NB4 (cell line): ENCODE data around the gene ADAMTS7.
"Not testable (repeated sequence)": the region's sequence is repeated elsewhere in the genome, so short reads cannot be mapped to it uniquely, and the experiment has no call there.

Source experiments
- MYC ChIP-seq: IDR thresholded peaks from 2 replicates; pipeline ENCODE4 v1.6.1; 2011; ENCODE audit warnings: low read depth, low read length
- POLR2A ChIP-seq: IDR thresholded peaks from 2 replicates; pipeline ENCODE4 v1.6.1; 2011; ENCODE audit warnings: mild to moderate bottlenecking; ENCODE audit not compliant: insufficient read length; ENCODE audit errors: extremely low read depth

DNA sequence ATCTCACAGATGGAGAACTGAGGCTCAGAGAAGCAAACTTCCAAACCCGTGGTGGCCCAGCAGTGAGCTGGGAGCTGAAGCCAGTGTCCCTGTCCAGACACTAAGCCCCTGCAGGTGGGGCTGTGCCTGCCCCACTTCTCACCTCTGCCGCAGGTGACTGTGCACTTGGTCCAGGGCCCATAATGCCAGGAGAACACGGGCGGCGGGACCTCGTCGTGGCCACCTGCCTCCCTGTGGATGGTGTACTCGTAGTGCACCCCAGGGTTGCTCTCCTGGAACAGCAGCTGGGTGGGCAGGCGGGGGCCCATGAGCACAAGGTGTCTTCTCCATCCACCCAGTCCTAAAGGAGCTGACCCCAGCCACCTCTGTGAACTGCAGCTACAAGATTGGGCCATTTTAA, 40.2 kb downstream of the ADAMTS7 start:
- TF ChIP-seq POLR2A, MYC: not testable (repeated sequence)
